Activated CD8-positive, alpha-beta T cell treated with anti-CD3 and anti-CD28 coated beads for 36 hours (primary cell): ENCODE data around the gene SHC4. TPM values are rescaled to one million over a fixed set of nuclear protein-coding genes. Genes with fewer than 3 reads are reported as not detected.

Source experiments
- ATAC-seq: fragments of 200-7000 bp; cut with Tn5 transposase; one replicate; pipeline ENCODE4 v1.10.0; 2021; ENCODE audit warnings: mild to moderate bottlenecking, moderate library complexity
- CTCF ChIA-PET: fragments of 350-600 bp; sonication (Branson Sonifier 250); formaldehyde crosslinking; loops from one replicate; lab custom pipeline; 2021; ENCODE audit warnings: antibody characterized with exemption; lab: Charles Lee
- POLR2A ChIA-PET: fragments of 350-600 bp; sonication (Branson Sonifier 250); formaldehyde crosslinking; loops from one replicate; lab custom pipeline; 2021; ENCODE audit warnings: antibody characterized with exemption; lab: Charles Lee
- DNase-seq: peaks from one replicate; pipeline ENCODE4 v3.0.0-alpha.2; 2020
- H3K27ac Mint-ChIP-seq: one replicate; pipeline ENCODE4 v1.8.0; 2021; ENCODE audit warnings: mild to moderate bottlenecking, mixed read lengths
- H3K27me3 Mint-ChIP-seq: one replicate; pipeline ENCODE4 v1.8.0; 2021; ENCODE audit warnings: mixed read lengths
- H3K36me3 Mint-ChIP-seq: one replicate; pipeline ENCODE4 v1.8.0; 2021; ENCODE audit warnings: low read depth, mixed read lengths
- H3K4me1 Mint-ChIP-seq: one replicate; pipeline ENCODE4 v1.8.0; 2021; ENCODE audit warnings: low read depth, mixed read lengths
- H3K4me3 Mint-ChIP-seq: one replicate; pipeline ENCODE4 v1.8.0; 2021; ENCODE audit warnings: mild to moderate bottlenecking, moderate library complexity, mixed read lengths
- H3K9me3 Mint-ChIP-seq: one replicate; pipeline ENCODE4 v1.8.0; 2021; ENCODE audit warnings: mixed read lengths
- CTCF ChIP-seq: fragments of 200-600 bp; IDR thresholded peaks from one replicate; pipeline ENCODE4 v1.8.0; 2022; ENCODE audit warnings: antibody characterized with exemption, mild to moderate bottlenecking
- intact Hi-C: fragments of 100-400 bp; cut with micrococcal nuclease; formaldehyde crosslinking; loops from one replicate; pipeline ENCODE4 v1.10.0; 2022
- total RNA-seq, 2 experiments: library from RNA; stranded (reverse); gene quantifications; one replicate each; pipeline ENCODE4 v1.2.3, GENCODE V29; 2021

The SHC4 gene
- total RNA-seq, 2 experiments from 2014 or later, result 2.5 TPM

- no peak for TF ChIP-seq CTCF
- Mint-ChIP-seq H3K9me3 (peaks cover 3% of the 10 kb centered on the region), H3K4me1 (peaks cover 47% of the 10 kb centered on the region), H3K4me3 (no peak overlapping the region), H3K27ac (peak overlapping the region; percentile 90), H3K36me3 (peaks cover 18% of the 10 kb centered on the region), H3K27me3 (peaks cover 13% of the 10 kb centered on the region)
- ChIA-PET POLR2A (interaction anchor here (0.6 kb wide), 1 partner anchor 43 kb away, joined by 3 read pairs; no protein-coding TSS in a partner anchor), CTCF (interaction anchor here (0.9 to 1.9 kb wide), 4 partner anchors 10 to 122 kb away, joined by 3 to 5 read pairs (median 4); partner anchors contain the start of gene SECISBP2L)
- ATAC-seq (no peak), DNase-seq (no peak)
- intact Hi-C loops, result loop anchor here (5.0 kb wide), 1 partner anchor 43 kb away; no protein-coding TSS in a partner anchor
Observed at GRCh38 chr15:48924528-48925393, 39.0 kb downstream of the SHC4 start.

GRCh38 chr15:48922046-48922445 is 41.7 kb downstream of the SHC4 start:
- no peak for TF ChIP-seq CTCF
- Mint-ChIP-seq H3K4me3 (no peak overlapping the region), H3K27ac (no peak overlapping the region), H3K36me3 (peaks cover 17% of the 10 kb centered on the region), H3K27me3 (peaks cover 26% of the 10 kb centered on the region), H3K9me3 (peaks cover 3% of the 10 kb centered on the region), H3K4me1 (peaks cover 35% of the 10 kb centered on the region)
- ChIA-PET POLR2A (no interaction called here), CTCF (no interaction called here)
- DNase-seq (no peak), ATAC-seq (no peak)
- intact Hi-C loops, result no loop called here

GRCh38 chr15:48916721-48917120 is 47.0 kb downstream of the SHC4 start:
- H3K4me1 Mint-ChIP-seq, result peaks cover 7% of the 10 kb centered on the region
- ChIA-PET CTCF (no interaction called here), POLR2A (interaction anchor here (1.7 kb wide), 1 partner anchor 12 kb away, joined by 4 read pairs; no protein-coding TSS in a partner anchor)
- H3K27me3 Mint-ChIP-seq, result peaks cover 32% of the 10 kb centered on the region
- DNase-seq, result no peak
- H3K36me3 Mint-ChIP-seq, result peaks cover 4% of the 10 kb centered on the region
- H3K4me3 Mint-ChIP-seq, result no peak overlapping the region
- no peak overlapping the region for H3K27ac Mint-ChIP-seq
- H3K9me3 Mint-ChIP-seq, result no peaks in the 10 kb centered on the region
- TF ChIP-seq CTCF, result no peak
- no peak for ATAC-seq
- intact Hi-C loops, result no loop called here

GRCh38 chr15:48915861-48916260 is 47.9 kb downstream of the SHC4 start:
- no peak for ATAC-seq
- no peak for DNase-seq
- ChIA-PET CTCF (no interaction called here), POLR2A (interaction anchor here (1.7 kb wide), 1 partner anchor 13 kb away, joined by 4 read pairs; no protein-coding TSS in a partner anchor)
- Mint-ChIP-seq H3K27ac (no peak overlapping the region), H3K4me3 (no peak overlapping the region), H3K9me3 (peaks cover 2% of the 10 kb centered on the region), H3K36me3 (peaks cover 4% of the 10 kb centered on the region), H3K27me3 (peaks cover 33% of the 10 kb centered on the region), H3K4me1 (peaks cover 7% of the 10 kb centered on the region)
- intact Hi-C loops, result no loop called here
- no peak for TF ChIP-seq CTCF

- intact Hi-C loops, result no loop called here
- ATAC-seq (no peak), DNase-seq (no peak)
- peaks cover 7% of the 10 kb centered on the region for H3K4me1 Mint-ChIP-seq
- ChIA-PET CTCF (interaction anchor here (0.9 to 1.3 kb wide), 4 partner anchors 10 to 53 kb away, joined by 3 to 5 read pairs (median 4); no protein-coding TSS in a partner anchor), POLR2A (no interaction called here)
- peaks cover 2% of the 10 kb centered on the region for H3K36me3 Mint-ChIP-seq
- peaks cover 32% of the 10 kb centered on the region for H3K27me3 Mint-ChIP-seq
- no peak for TF ChIP-seq CTCF
- H3K4me3 Mint-ChIP-seq, result no peak overlapping the region
- H3K9me3 Mint-ChIP-seq, result peaks cover 12% of the 10 kb centered on the region
- no peak overlapping the region for H3K27ac Mint-ChIP-seq
Observed at GRCh38 chr15:48914717-48915116, 49.0 kb downstream of the SHC4 start.
